ENCODE results near the gene LRCH3.

LRCH3 gene

GRCh38 chr3:197841789-197842188 lies 50.7 kb downstream of the LRCH3 start:
- DNase-seq (ENCODE audit: low read depth) = no peak
- H3K4me3 ChIP-seq (ENCODE audit: low read depth, low read length) = no peak overlapping the region
- in situ Hi-C loops (cut with HindIII; ENCODE audit: low sequenced_read_pairs) = no loop called here
- no peak for TF ChIP-seq CTCF (IDR thresholded peaks at IDR 0.05; ENCODE audit: low read depth, low read length, missing control alignments)

DNA sequence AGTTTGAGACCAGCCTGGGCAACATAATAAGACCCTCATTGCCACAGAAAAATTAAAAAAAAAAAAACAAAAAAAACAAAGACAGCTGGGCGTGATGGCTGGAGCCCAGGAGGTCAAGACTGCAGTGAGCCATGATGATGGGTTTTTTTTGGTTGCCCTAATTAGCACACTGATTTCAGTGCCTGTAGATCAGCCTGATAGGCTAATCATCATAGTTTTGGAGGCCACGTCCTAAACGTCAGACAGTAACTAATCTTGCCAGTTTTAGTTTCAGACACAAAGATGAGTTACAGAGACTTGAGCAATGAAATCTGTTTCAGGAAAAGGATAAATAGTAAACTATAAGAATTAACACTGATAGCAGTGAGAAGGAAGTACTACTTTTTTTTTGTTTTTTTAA lies 55.4 kb downstream of the LRCH3 start:
- in situ Hi-C loops (cut with HindIII; ENCODE audit: low sequenced_read_pairs) = no loop called here
- no peak for DNase-seq (ENCODE audit: low read depth)
- no peak for TF ChIP-seq CTCF (IDR thresholded peaks at IDR 0.05; ENCODE audit: low read depth, low read length, missing control alignments)
- no peak overlapping the region for H3K4me3 ChIP-seq (ENCODE audit: low read depth, low read length)

DNA sequence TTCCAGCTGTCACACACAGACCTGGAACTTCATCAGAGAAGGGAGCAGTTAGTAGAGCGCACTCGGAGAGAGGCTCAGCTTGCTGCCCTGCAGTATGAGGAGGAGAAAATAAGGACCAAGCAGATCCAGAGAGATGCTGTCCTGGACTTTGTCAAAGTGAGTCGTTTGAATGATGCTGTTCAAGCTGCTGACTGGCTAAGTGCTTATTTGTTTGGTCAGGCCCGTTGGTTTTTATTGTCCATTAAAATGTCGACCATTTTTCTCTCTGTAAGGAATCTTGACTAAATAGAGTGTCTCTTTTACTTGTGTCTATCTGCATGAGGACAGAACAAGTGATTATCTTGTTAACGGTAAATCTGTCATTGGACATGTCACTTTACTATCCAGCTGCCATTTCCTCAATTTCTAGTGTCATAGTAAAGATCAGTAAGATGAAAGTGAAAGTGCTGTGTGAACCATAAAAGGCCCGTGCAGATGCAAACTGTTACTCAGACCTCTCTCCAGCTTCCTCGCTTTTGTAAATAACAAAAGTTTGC lies 56.9 kb downstream of the LRCH3 start:
- no peak for TF ChIP-seq CTCF (IDR thresholded peaks at IDR 0.05; ENCODE audit: low read depth, low read length, missing control alignments)
- H3K4me3 ChIP-seq (ENCODE audit: low read depth, low read length) = no peak overlapping the region
- in situ Hi-C loops (cut with HindIII; ENCODE audit: low sequenced_read_pairs) = no loop called here
- no peak for DNase-seq (ENCODE audit: low read depth)

- no peak for TF ChIP-seq CTCF (IDR thresholded peaks at IDR 0.05; ENCODE audit: low read depth, low read length, missing control alignments)
- H3K4me3 ChIP-seq (ENCODE audit: low read depth, low read length) = no peak overlapping the region
- in situ Hi-C loops (cut with HindIII; ENCODE audit: low sequenced_read_pairs) = no loop called here
- peak; percentile 97 for DNase-seq (ENCODE audit: low read depth)
Measured at GRCh38 chr3:197854596-197855343, 63.7 kb downstream of the LRCH3 start.

GRCh38 chr3:197855571-197855970 lies 64.5 kb downstream of the LRCH3 start:
- no peak for TF ChIP-seq CTCF (IDR thresholded peaks at IDR 0.05; ENCODE audit: low read depth, low read length, missing control alignments)

DNA sequence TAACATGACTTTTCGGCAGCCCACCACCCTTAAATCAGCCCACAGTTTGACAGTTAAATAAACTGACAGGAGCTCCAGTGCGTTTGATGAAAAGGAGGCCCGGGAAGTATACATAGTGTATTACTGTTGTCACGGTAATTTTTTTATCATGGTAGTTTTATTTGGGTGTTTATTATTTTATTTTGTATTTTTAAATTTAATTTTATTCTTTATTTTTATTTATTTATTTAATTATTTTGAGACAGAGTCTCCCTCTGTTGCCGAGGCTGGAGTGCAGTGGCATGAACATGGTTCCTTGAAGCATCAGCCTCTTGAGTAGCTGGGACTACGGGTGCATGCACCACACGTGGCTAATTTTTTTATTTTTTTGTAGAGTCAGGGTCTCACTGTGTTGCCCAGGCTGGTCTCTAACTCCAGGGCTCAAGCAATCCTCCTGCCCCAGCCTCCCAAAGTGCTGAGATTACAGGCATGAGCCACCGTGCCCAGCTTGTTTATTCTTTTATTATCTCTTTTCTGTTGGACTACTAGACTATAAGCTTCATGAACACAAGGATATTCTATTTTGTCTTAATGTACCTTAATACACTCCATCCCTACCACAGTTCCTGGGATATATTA lies 65.3 kb downstream of the LRCH3 start:
- no peak for TF ChIP-seq CTCF (IDR thresholded peaks at IDR 0.05; ENCODE audit: low read depth, low read length, missing control alignments)
- in situ Hi-C loops (cut with HindIII; ENCODE audit: low sequenced_read_pairs) = no loop called here
- H3K4me3 ChIP-seq (ENCODE audit: low read depth, low read length) = no peak overlapping the region
- DNase-seq (ENCODE audit: low read depth) = no peak

More at GRCh38 chr3:197855571-197855970, 64.5 kb downstream of the LRCH3 start:
- DNase-seq (ENCODE audit: low read depth) = no peak
- no peak overlapping the region for H3K4me3 ChIP-seq (ENCODE audit: low read depth, low read length)
- in situ Hi-C loops (cut with HindIII; ENCODE audit: low sequenced_read_pairs) = no loop called here

All from astrocyte of the cerebellum (primary cell).